Lower leg skin (tissue), 3 donors: ENCODE data around the gene AKT3.

Source experiments
- POLR2A ChIP-seq, 2 donors: fragments of 450-650 bp; IDR thresholded peaks; one replicate each; pipeline ENCODE4 v1.6.1; 2016 to 2017; ENCODE audit warnings: antibody characterized with exemption in 2 of 2, mild to moderate bottlenecking in 1 of 2, moderate library complexity in 1 of 2
- TF ChIP-seq, protein P1 (sequence below), 3 donors: fragments of 450-650 bp; IDR thresholded peaks; one replicate each; pipeline ENCODE4 v1.5.1; 2016; ENCODE audit warnings: antibody characterized with exemption in 3 of 3, mild to moderate bottlenecking in 3 of 3, moderate library complexity in 2 of 3

DNA sequence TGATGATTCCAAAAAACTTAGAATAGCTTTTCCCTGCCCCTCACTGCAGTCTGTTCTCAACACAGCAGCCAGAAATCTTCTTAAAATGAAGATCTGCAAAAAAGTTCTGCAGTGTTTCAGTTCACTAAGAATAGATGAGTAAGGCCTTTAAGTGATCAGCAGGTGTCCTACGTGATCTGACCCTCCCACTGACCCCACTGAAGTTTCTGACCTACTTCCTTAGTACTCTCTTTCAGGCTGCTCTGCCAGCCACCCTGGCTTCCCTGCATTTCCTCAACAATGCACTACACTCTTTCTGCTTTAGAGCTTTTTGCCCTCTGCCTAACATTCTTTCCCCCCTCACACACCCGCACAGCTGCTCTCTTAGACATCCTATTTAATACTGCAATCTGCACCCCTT, 182.5 kb downstream of the AKT3 start:
- TF ChIP-seq, protein P1, sequence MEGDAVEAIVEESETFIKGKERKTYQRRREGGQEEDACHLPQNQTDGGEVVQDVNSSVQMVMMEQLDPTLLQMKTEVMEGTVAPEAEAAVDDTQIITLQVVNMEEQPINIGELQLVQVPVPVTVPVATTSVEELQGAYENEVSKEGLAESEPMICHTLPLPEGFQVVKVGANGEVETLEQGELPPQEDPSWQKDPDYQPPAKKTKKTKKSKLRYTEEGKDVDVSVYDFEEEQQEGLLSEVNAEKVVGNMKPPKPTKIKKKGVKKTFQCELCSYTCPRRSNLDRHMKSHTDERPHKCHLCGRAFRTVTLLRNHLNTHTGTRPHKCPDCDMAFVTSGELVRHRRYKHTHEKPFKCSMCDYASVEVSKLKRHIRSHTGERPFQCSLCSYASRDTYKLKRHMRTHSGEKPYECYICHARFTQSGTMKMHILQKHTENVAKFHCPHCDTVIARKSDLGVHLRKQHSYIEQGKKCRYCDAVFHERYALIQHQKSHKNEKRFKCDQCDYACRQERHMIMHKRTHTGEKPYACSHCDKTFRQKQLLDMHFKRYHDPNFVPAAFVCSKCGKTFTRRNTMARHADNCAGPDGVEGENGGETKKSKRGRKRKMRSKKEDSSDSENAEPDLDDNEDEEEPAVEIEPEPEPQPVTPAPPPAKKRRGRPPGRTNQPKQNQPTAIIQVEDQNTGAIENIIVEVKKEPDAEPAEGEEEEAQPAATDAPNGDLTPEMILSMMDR (IDR thresholded peaks at IDR 0.05), result no peak
- no peak for TF ChIP-seq POLR2A (IDR thresholded peaks at IDR 0.05)
